Cardiac muscle cell (in vitro differentiated cells and primary cell): ENCODE results near the gene FLG2. TPM values are rescaled to one million over a fixed set of nuclear protein-coding genes. Genes with fewer than 3 reads are reported as not detected.

Experiments used
- DNase-seq, 2 donors: peaks; one replicate each; pipeline versions ENCODE4 v3.0.0 to v3.0.0-alpha.2; 2010 to 2017; ENCODE audit warnings: low read depth in 1 of 2, low spot score in 1 of 2
- H3K27ac ChIP-seq: fragments of 200-600 bp; sonication (generic); 2 replicates; pipeline ENCODE4 v1.5.1; 2016
- H3K27me3 ChIP-seq: fragments of 200-600 bp; sonication (generic); 2 replicates; pipeline ENCODE4 v1.6.0; 2016; ENCODE audit warnings: control low read depth
- H3K36me3 ChIP-seq: fragments of 200-600 bp; sonication (generic); 2 replicates; pipeline ENCODE4 v1.5.1; 2016; ENCODE audit warnings: control low read depth
- H3K4me1 ChIP-seq: fragments of 200-600 bp; sonication (generic); 2 replicates; pipeline ENCODE4 v1.8.1; 2017; ENCODE audit warnings: low read depth, mild to moderate bottlenecking, mixed run types
- H3K4me3 ChIP-seq: fragments of 200-600 bp; sonication (generic); 2 replicates; pipeline ENCODE4 v1.5.1; 2016; ENCODE audit warnings: mild to moderate bottlenecking
- H3K9me3 ChIP-seq: fragments of 200-600 bp; sonication (generic); 2 replicates; pipeline ENCODE4 v1.5.1; 2017; ENCODE audit warnings: low read depth, mild to moderate bottlenecking, control low read depth
- CTCF ChIP-seq: IDR thresholded peaks from 2 replicates; pipeline ENCODE4 v1.5.1; 2012; ENCODE audit warnings: low read depth, mild to moderate bottlenecking, low read length
- polyA plus RNA-seq: library from polyadenylated mRNA; unstranded; fragments of >200 nt; fragmentation: Nextera tagmentation; extraction: Ambion mirVana; gene quantifications from 2 replicates; pipeline ENCODE4 v1.2.1, GENCODE V29; 2016
- total RNA-seq: library from RNA; depleted of rRNA; stranded (reverse); fragments of >200 nt; gene quantifications from 2 replicates; pipeline ENCODE4 v1.2.3, GENCODE V29; 2016

Gene FLG2
- total RNA-seq (not detected in 2 replicates), polyA plus RNA-seq (not detected in 2 replicates)

GRCh38 chr1:152359906-152360305 is at the start of gene FLG2:
TSS of gene FLG2 (minus strand) at chr1:152360006. CDS start at chr1:152358884, 1,122 bp downstream.
- no peak for DNase-seq
- Histone ChIP-seq H3K27ac (no peak within 1 kb of the TSS), H3K27me3 (no peaks in the 10 kb centered on the region), H3K4me3 (no peak within 1 kb of the TSS), H3K9me3 (no peaks in the 10 kb centered on the region), H3K36me3 (no peaks in the 10 kb centered on the region), H3K4me1 (no peaks in the 10 kb centered on the region)
- no peak for TF ChIP-seq CTCF

DNA sequence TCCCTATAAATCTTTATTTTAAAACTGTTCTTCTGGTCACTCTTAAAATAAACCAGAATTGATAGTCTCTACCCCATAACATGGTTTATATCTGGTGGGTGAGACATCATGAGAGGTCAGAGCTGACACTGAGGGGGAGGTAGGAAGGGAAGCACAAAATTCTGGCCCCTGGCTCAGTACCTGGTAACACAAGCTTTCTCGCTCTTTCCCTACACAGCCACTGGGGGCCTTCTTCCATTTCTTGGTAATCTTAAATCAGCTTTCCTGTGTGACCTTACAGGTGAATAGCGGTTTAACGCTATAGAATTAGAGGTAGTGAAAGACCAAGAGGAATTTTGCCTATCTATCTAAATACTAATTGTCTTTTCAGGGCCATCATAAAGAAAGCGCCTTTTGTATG is 48.9 kb upstream of the FLG2 start:
- no peak for TF ChIP-seq CTCF
- no peaks in the 10 kb centered on the region for H3K27me3 ChIP-seq
- H3K36me3 ChIP-seq: no peaks in the 10 kb centered on the region
- no peaks in the 10 kb centered on the region for H3K9me3 ChIP-seq
- H3K4me3 ChIP-seq: no peak overlapping the region
- no peak for DNase-seq
- H3K27ac ChIP-seq: no peak overlapping the region
- no peaks in the 10 kb centered on the region for H3K4me1 ChIP-seq

DNA sequence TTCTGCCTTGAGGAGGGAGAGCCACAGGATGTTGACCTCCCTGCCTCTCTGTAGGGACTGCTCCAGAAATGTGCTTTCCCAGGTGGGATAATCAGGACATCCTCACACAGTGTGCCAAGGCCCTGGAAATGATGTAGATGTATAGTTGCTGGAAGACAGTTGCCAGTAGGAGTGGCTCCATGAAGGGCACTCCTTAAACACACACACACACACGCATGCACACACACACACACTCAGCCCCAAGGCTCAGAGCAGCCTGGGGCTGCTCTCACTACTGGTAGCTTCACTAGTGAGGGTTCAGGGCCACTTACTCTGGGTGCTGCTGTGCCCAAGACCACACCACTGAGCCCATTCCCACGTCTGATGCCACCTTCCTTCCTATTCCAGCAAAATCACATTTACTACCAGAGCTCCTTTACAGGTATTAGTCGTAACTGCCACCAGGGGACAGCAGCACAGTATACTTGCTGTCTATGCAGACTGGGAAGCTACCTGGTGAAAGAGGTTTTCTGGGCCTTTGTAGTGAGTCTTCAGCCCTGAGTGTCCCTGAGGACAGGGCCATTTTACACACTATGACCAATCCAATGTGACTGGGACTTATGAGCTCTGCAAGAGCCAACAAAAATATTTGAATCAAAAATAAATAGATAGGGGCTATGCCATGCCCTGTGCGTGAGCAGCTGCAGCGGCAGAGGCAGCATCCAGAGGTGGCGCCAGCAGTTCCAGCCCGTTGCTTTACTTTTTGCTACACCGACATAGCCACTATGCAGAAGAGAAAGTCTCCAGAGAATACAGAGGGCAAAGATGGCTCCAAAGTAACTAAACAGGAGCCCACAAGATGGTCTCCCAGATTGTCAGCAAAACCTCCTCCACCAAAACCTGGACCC is 39.2 kb upstream of the FLG2 start:
- no peaks in the 10 kb centered on the region for H3K9me3 ChIP-seq
- no peaks in the 10 kb centered on the region for H3K27me3 ChIP-seq
- DNase-seq: peak in 1 of 2 donors; percentile 14
- H3K36me3 ChIP-seq: no peaks in the 10 kb centered on the region
- no peaks in the 10 kb centered on the region for H3K4me1 ChIP-seq
- no peak overlapping the region for H3K27ac ChIP-seq
- TF ChIP-seq CTCF: peak; percentile 35
- no peak overlapping the region for H3K4me3 ChIP-seq

DNA sequence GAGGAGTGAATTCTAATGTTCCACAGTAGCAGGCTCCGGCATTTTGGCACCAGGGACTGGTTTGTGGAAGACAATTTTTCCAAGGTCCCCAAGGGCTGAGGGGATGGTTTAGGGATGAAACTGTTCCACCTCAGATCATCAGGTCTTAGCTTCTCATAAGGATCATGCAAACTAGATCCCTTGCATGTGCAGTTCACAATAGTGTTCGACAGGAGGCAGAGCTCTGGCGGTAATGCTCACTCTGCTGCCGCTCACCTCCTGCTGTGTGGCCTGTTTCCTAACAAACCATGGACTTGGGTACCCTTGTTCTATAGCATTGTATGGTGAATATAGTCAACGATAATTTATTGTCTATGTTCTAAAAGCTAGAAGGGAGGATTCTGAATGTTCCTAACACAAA is 37.7 kb upstream of the FLG2 start:
- H3K9me3 ChIP-seq: no peaks in the 10 kb centered on the region
- H3K27me3 ChIP-seq: no peaks in the 10 kb centered on the region
- no peaks in the 10 kb centered on the region for H3K36me3 ChIP-seq
- no peak for DNase-seq
- TF ChIP-seq CTCF: no peak
- no peak overlapping the region for H3K27ac ChIP-seq
- H3K4me3 ChIP-seq: no peak overlapping the region
- no peaks in the 10 kb centered on the region for H3K4me1 ChIP-seq

DNA sequence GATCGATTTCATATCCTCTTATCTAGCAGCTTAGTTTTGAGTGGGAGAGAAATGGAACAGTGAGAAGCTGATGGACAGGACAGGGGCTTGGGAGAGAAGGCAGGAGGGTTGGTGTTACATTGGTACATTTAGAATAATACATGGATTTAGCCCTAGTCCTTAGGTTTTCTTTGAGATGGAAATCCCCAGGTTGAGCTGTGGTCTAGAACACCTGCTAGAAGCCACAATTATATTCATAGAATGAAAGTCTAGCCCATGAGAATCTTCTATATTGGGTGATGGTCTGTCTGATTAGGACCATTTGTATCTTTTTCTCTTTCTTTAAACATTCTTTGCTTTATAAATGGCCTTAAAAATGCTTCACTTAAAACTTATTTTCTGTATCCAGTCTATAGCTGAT is 34.3 kb upstream of the FLG2 start:
- Histone ChIP-seq H3K9me3 (no peaks in the 10 kb centered on the region), H3K27ac (no peak overlapping the region), H3K4me3 (no peak overlapping the region), H3K4me1 (no peaks in the 10 kb centered on the region), H3K36me3 (no peaks in the 10 kb centered on the region), H3K27me3 (no peaks in the 10 kb centered on the region)
- TF ChIP-seq CTCF: no peak
- no peak for DNase-seq
